ENCODE results near the gene KCTD18.

GRCh38 chr2:200452377-200452776 lies 57.5 kb downstream of the KCTD18 start:
- TF ChIP-seq FOXM1 (IDR thresholded peaks at IDR 0.05; ENCODE audit: low read depth) (no peak), EP300 (IDR thresholded peaks at IDR 0.05; ENCODE audit: borderline replicate concordance in 1 of 2, low read depth in 1 of 2, low read length in 1 of 2) (no peak)
- TF ChIP-seq, protein P1, sequence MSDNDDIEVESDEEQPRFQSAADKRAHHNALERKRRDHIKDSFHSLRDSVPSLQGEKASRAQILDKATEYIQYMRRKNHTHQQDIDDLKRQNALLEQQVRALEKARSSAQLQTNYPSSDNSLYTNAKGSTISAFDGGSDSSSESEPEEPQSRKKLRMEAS (IDR thresholded peaks at IDR 0.05; ENCODE audit: low read depth), result no peak

All from SK-N-SH (cell line).